ENCODE measurements around the gene VWA5B1. TPM values are rescaled to one million over a fixed set of nuclear protein-coding genes. Genes with fewer than 3 reads are reported as not detected.

Gene VWA5B1
- total and polyA plus RNA-seq, 2 of the 8 experiments (the other 6 are each of a cell fraction or from before 2014, with no cell fraction given): 0.54 to 2.3 TPM

- Histone ChIP-seq H4K8ac (ENCODE audit: extremely low read depth, insufficient read depth, low read length) (no peak overlapping the region; the same call in 1 of the 2 replicates), H4K5ac (ENCODE audit: insufficient read length, low read depth, low read length) (no peak overlapping the region), H3K56ac (replicated peaks; ENCODE audit: insufficient read length, low read depth, low read length) (no peak overlapping the region), H3K23ac (ENCODE audit: insufficient read length) (no peak overlapping the region), H3K36me3 (ENCODE audit: control insufficient read depth in 2 of 4, insufficient read depth in 4 of 4, low read length in 3 of 4) (no peaks in the 10 kb centered on the region), H3K79me1 (ENCODE audit: low read depth, low read length) (no peaks in the 10 kb centered on the region), H2AFZ (ENCODE audit: low read length) (peak overlapping the region; percentile 68; the same call in 1 of the 2 replicates), H3K27me3 (replicated peaks in 1 of 4; ENCODE audit: control insufficient read depth in 3 of 4, extremely low read depth in 1 of 4, insufficient read depth in 3 of 4, low read length in 3 of 4) (peaks cover 20 to 76% (median 51%) of the 10 kb centered on the region in 4 experiments), H4K91ac (replicated peaks; ENCODE audit: insufficient read length, low read length) (peak overlapping the region; percentile 57), H2BK15ac (ENCODE audit: low read length) (peak overlapping the region; percentile 92; the same call in 1 of the 2 replicates), H3K4me2 (ENCODE audit: insufficient read depth in 1 of 2, low read depth in 2 of 2, low read length in 2 of 2) (peak overlapping the region; percentile 82 to 90), H3K4me1 (replicated peaks in 1 of 4; ENCODE audit: control insufficient read depth in 3 of 4, insufficient read depth in 4 of 4, low read length in 3 of 4) (peaks cover 0 to 13% (median 5%) of the 10 kb centered on the region in 4 experiments; a peak in 5 of 7 replicates), H2BK120ac (replicated peaks; ENCODE audit: low read depth, low read length) (no peak overlapping the region), H3K79me2 (ENCODE audit: control insufficient read depth in 1 of 2, insufficient read depth in 2 of 2, low read length in 2 of 2) (no peaks in the 10 kb centered on the region), H2BK20ac (ENCODE audit: low read length) (no peak overlapping the region), H3K4ac (replicated peaks; ENCODE audit: insufficient read length, low read depth, low read length) (no peak overlapping the region), H2AK5ac (ENCODE audit: low read depth, low read length) (no peak overlapping the region), H3K4me3 (ENCODE audit: extremely low read depth in 1 of 4, insufficient read depth in 2 of 4, low read depth in 3 of 4, low read length in 4 of 4) (peak overlapping the region; percentile 38 to 72 (median 48)), H3K14ac (ENCODE audit: insufficient read length) (no peak overlapping the region), H3K27ac (ENCODE audit: low read depth, low read length) (no peak overlapping the region), H4K20me1 (replicated peaks in 1 of 2; ENCODE audit: control insufficient read depth in 1 of 2, insufficient read depth in 2 of 2, low read length in 2 of 2) (peaks cover 0 to 2% of the 10 kb centered on the region in 2 experiments), H2BK12ac (ENCODE audit: low read depth, low read length) (no peak overlapping the region), H3K9me3 (ENCODE audit: insufficient read depth in 2 of 2, low read depth in 1 of 2, low read length in 1 of 2) (no peaks in the 10 kb centered on the region), H3K23me2 (ENCODE audit: low read depth, low read length) (peaks cover 9% of the 10 kb centered on the region; the same call in 1 of the 2 replicates), H3K18ac (ENCODE audit: extremely low read depth, low read length) (no peak overlapping the region; the same call in none of the 2 replicates), H2BK5ac (ENCODE audit: low read depth, low read length) (no peak overlapping the region), H3K9ac (replicated peaks in 1 of 4; ENCODE audit: extremely low read depth in 1 of 4, low read depth in 3 of 4, low read length in 3 of 4) (no peak overlapping the region)
- ChIA-PET CTCF (ENCODE audit: partially characterized antibody) (interaction anchor here (0.5 to 5.5 kb wide), 9 partner anchors 10 to 178 kb away, joined by 3 to 89 read pairs (median 4); no protein-coding TSS in a partner anchor), POLR2A (ENCODE audit: partially characterized antibody) (interaction anchor here (0.9 kb wide), 2 partner anchors 36 to 212 kb away, joined by 3 to 4 read pairs; no protein-coding TSS in a partner anchor)
- WGBS, 2 experiments (ENCODE audit: extremely low coverage in 1 of 2, insufficient coverage in 1 of 2, insufficient read length in 1 of 2, insufficient replicate concordance in 2 of 2, low coverage in 1 of 2, low lambda C conversion rate in 2 of 2, missing lambda C conversion rate in 1 of 2): 3% methylated on average over 23 of the region's 42 CpGs; no CpG with 5 or more reads in 1 of the 2 experiments
- TF ChIP-seq SIN3A (conservative IDR thresholded peaks at IDR 0.05 in 1 of 2, IDR thresholded peaks at IDR 0.05 in 1 of 2; ENCODE audit: low read depth in 1 of 2, low read length in 2 of 2): no peak
- peak; percentile 80 for TF ChIP-seq SUZ12 (IDR thresholded peaks at IDR 0.05; ENCODE audit: low read length)
- TF ChIP-seq NANOG (IDR thresholded peaks at IDR 0.05; ENCODE audit: insufficient read depth, low read depth, low read length, poor library complexity, severe bottlenecking): no peak
- TF ChIP-seq TEAD4 (IDR thresholded peaks at IDR 0.05; ENCODE audit: low read depth, low read length): no peak
- TF ChIP-seq SIRT6 (IDR thresholded peaks at IDR 0.05; ENCODE audit: low read length): no peak
- TF ChIP-seq RBBP5 (IDR thresholded peaks at IDR 0.05; ENCODE audit: borderline replicate concordance, low read depth, low read length): 0 out of 2 replicates have a peak, but pooled peaks have one; percentile 13
- 0 out of 2 replicates have a peak, but pooled peaks have one; percentile 19 for TF ChIP-seq CREB1 (IDR thresholded peaks at IDR 0.05)
- TF ChIP-seq EZH2 (IDR thresholded peaks at IDR 0.05; ENCODE audit: low read depth, low read length, severe bottlenecking): peak; percentile 86
- no peak for TF ChIP-seq JUN (IDR thresholded peaks at IDR 0.05; ENCODE audit: low read depth, low read length)
- TF ChIP-seq MAX (IDR thresholded peaks at IDR 0.05): peak; percentile 33; the same call in 1 of the 2 replicates
- DNase-seq (ENCODE audit: low read depth in 1 of 2, low spot score in 2 of 2): peak in 1 of 2 experiments; percentile 58
- FAIRE-seq: no peak
These were observed 75.4 kb downstream of the VWA5B1 start for GRCh38 chr1:20366056-20366462.

Measured in H1 (cell line).